Muscle layer of colon (tissue), 2 donors: ENCODE measurements around the gene ITGA2.
A peak's percentile ranks its signal among the peaks of the same experiment; 100 is the strongest.
"Not testable (repeated sequence)": the region's sequence is repeated elsewhere in the genome, so short reads cannot be mapped to it uniquely, and the experiment has no call there.

Experiments used
- H3K27ac ChIP-seq: one replicate; pipeline ENCODE4 v1.7.0; 2013; ENCODE audit warnings: low read depth, mild to moderate bottlenecking, low read length, moderate library complexity
- H3K27me3 ChIP-seq, 2 donors: one replicate each; pipeline ENCODE4 v1.7.0; 2013; ENCODE audit warnings: low read length in 2 of 2, mild to moderate bottlenecking in 2 of 2; ENCODE audit not compliant: insufficient read depth in 2 of 2, control insufficient read depth in 1 of 2
- H3K36me3 ChIP-seq: one replicate; pipeline ENCODE4 v1.7.0; 2013; ENCODE audit warnings: mild to moderate bottlenecking, low read length; ENCODE audit not compliant: insufficient read depth
- H3K4me1 ChIP-seq: one replicate; pipeline ENCODE4 v1.7.0; 2013; ENCODE audit warnings: mild to moderate bottlenecking, low read length; ENCODE audit not compliant: insufficient read depth
- H3K4me3 ChIP-seq, 2 donors: one replicate each; pipeline ENCODE4 v1.7.0; 2013; ENCODE audit warnings: low read length in 2 of 2, low read depth in 1 of 2, mild to moderate bottlenecking in 1 of 2, moderate library complexity in 1 of 2
- H3K9ac ChIP-seq: one replicate; pipeline ENCODE4 v1.7.0; 2013; ENCODE audit warnings: low read length
- H3K9me3 ChIP-seq: one replicate; pipeline ENCODE4 v1.7.0; 2013; ENCODE audit warnings: mild to moderate bottlenecking, low read length
- donor health status: abdominal sarcoma.
- donor health status: Adenocarcinoma of cecum.

ITGA2 gene

DNA sequence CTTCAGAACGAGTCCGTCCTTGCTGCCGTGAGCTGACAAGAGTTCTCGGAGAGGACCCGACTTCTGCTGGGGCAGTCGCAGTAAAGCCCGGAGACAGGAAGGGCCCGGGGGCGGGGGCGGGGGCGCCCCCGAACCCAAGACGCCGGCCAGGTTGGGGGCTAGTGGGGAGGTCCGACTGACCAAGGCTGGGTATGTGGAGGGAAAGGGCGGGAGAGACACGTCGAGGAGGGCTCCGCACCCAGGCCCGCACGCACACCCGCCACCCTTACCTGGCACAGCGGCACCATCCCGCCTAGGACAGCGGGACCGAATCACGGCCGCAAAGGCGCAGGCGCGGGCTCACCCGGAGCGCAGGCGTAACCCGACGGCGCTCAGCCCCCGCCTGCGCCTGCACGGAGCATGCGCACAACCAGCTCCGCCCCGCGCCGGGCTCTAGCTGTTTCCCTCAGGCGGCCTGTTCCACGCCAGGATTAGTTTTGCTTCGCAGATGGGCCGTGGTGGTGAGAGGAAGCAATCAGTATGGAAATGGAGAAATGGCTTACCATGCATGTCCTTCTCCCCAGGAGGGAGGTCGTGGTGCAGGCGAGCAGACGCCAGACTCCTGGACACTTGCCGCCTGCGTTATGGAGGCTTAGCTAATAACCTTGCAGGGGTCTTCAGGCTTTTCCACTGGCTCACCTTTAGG lies 120.4 kb downstream of the ITGA2 start, which contains the start of gene MOCS2:
Gene MOCS2, minus strand, starts transcription at position 315 of the 685 bp plus-strand sequence. CDS start 2,583 bp downstream, outside the sequence.
- Histone ChIP-seq H3K9me3 (no peaks in the 10 kb centered on the region), H3K9ac (peak within 1 kb of the TSS; percentile 83), H3K36me3 (no peaks in the 10 kb centered on the region), H3K4me3 (peak within 1 kb of the TSS; percentile 57 to 92), H3K27ac (peak within 1 kb of the TSS; percentile 82), H3K27me3 (no peaks in the 10 kb centered on the region), H3K4me1 (peaks cover 8% of the 10 kb centered on the region)

DNA sequence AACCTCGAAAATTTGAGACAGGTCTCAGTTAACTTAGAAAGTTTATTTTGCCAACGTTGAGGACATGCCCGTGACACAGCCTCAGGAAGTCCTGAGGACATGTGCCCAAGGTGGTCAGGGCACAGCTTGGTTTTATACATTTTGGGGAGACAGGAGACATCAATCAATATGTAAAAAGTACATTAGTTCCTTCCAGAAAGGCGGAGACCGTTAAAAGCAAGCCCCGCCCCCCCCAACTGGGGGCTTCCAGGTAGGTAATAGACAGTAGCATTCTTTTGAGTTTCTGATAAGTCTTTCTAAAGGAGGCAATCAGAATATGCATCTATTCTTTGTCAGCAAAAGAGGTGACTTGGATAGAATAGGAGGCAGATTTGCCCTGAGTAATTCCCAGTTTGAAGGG lies 121.0 kb downstream of the ITGA2 start:
- Histone ChIP-seq H3K9ac (peak overlapping the region; percentile 59), H3K4me1 (peaks cover 8% of the 10 kb centered on the region), H3K27me3 (no peaks in the 10 kb centered on the region), H3K27ac (peak overlapping the region; percentile 82), H3K9me3 (no peaks in the 10 kb centered on the region), H3K36me3 (no peaks in the 10 kb centered on the region), H3K4me3 (peak overlapping the region; percentile 57 to 92)

DNA sequence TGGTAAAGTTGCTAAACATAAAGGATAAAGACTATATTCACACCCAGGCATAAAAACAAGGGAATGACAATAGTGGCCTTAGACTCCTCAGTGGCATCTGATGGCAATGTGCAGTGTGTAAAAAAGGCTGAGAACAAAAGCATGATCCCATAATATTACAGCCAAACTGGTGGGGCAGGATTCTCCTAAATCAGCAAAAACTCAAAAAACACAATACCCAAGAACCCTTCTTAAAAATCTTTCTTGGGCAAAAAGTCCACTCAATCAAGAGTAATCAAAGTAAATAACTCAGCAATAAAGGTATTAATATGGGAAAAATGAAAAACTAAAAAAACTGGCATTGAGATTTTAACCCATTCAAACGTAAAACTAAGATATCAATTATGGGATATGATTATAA lies 122.0 kb downstream of the ITGA2 start:
- Histone ChIP-seq H3K4me3 (peak overlapping the region in 1 of 2 donors; percentile 57), H3K9me3 (no peaks in the 10 kb centered on the region), H3K27me3 (no peaks in the 10 kb centered on the region), H3K27ac (no peak overlapping the region), H3K4me1 (peaks cover 8% of the 10 kb centered on the region), H3K36me3 (no peaks in the 10 kb centered on the region), H3K9ac (no peak overlapping the region)

DNA sequence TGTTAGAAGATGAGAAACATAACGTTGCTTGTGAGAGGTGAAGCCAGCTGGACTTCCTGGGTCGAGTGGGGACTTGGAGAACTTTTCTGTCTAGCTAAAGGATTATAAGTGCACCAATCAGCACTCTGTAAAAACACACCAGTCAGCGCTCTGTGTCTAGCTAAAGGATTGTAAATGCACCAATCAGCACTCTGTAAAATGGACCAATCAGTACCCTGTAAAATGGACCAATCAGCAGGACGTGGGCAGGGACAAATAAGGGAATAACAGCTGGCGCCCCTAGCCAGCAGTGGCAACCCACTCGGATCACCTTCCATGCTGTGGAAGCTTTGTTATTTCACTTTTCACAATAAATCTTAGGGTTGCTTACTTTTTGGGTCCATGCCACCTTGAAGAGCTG lies 123.2 kb downstream of the ITGA2 start:
- H3K9ac ChIP-seq, H3K27me3 ChIP-seq, H3K4me3 ChIP-seq, H3K4me1 ChIP-seq, H3K9me3 ChIP-seq, H3K27ac ChIP-seq, H3K36me3 ChIP-seq: not testable (repeated sequence)

DNA sequence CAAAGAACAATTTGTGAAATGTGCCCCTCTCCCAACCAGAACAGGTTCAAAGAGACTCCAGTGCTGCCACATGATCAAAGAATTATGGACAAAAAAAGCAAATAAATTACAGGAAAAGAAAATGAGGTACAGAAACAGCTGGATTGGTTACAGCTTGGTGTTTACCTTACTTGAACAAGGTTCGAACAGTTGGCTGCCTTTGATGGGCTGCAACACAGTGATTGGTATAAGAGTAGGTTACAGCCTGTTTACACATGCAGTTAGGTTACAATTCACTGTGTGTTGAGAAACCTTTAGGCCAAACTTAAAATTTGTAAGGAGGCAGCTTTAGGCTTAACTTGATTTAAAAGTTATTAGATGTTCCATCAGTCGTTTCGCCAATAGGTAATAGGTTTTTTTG lies 123.8 kb downstream of the ITGA2 start:
- Histone ChIP-seq H3K27me3 (no peaks in the 10 kb centered on the region), H3K9ac (no peak overlapping the region), H3K4me1 (peaks cover 8% of the 10 kb centered on the region), H3K36me3 (no peaks in the 10 kb centered on the region), H3K27ac (no peak overlapping the region), H3K9me3 (no peaks in the 10 kb centered on the region), H3K4me3 (no peak overlapping the region)

DNA sequence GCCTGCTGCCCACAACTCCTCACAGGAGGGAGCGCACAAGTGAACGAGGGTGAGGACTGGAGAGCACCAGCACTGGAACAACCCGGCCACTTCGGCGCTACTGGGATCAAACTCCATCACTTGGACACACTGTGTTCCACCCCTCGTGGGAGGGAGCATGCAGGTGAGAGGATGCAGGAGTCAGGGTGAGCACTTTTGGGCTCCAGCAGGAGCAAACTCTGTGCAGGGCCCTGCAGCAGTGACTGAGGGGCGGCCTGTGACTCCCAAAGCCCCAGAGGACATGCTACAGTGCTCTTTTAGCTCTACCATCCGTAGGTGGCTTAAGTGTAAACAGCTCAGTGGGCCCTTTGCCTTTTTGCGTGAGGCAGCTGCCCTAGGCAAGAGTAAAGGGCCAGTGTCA lies 124.8 kb downstream of the ITGA2 start:
- no peaks in the 10 kb centered on the region for H3K9me3 ChIP-seq
- H3K4me3 ChIP-seq: no peak overlapping the region
- peaks cover 8% of the 10 kb centered on the region for H3K4me1 ChIP-seq
- no peak overlapping the region for H3K27ac ChIP-seq
- no peaks in the 10 kb centered on the region for H3K36me3 ChIP-seq
- no peaks in the 10 kb centered on the region for H3K27me3 ChIP-seq
- H3K9ac ChIP-seq: no peak overlapping the region

DNA sequence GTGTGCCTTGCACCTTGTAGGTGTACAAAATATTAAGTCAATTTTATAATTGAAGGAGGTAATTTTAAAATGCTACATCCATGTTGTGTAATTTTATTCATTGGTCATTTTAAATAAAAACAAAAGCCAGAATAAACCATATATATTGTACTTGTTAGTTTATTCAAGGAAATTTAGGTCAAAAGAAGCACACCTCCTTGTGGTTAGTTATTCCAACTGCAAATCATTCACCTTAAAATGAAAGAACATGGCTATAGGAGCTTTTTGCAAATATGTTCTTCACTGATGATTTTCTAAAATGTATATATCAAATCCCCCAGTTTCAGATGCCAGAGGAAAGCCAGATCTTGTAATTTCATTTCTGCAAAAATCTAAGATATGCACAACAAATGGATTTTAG lies 125.8 kb downstream of the ITGA2 start:
- Histone ChIP-seq H3K9ac (no peak overlapping the region), H3K27me3 (no peaks in the 10 kb centered on the region), H3K36me3 (no peaks in the 10 kb centered on the region), H3K4me3 (no peak overlapping the region), H3K27ac (no peak overlapping the region), H3K9me3 (no peaks in the 10 kb centered on the region), H3K4me1 (peaks cover 8% of the 10 kb centered on the region)

DNA sequence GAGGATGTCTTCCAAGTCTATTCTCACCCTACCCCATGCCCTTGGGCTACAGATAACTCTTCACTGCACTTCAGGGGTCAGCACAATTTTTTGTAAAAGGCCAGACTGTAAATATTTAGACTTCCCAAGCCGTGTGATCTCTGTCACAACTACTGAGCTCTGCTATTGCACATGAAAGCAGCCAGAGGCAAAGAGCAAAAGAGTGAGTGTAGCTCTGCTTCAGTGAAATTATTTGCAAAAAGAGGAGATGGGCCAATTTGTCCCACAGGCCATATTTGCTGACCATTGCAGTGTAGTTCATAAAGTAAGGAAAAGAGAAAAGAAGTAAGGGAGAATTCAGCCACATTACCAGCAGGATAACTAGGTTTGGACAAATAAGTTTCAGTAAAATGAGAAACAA lies 127.4 kb downstream of the ITGA2 start:
- Histone ChIP-seq H3K36me3 (no peaks in the 10 kb centered on the region), H3K27ac (no peak overlapping the region)

DNA sequence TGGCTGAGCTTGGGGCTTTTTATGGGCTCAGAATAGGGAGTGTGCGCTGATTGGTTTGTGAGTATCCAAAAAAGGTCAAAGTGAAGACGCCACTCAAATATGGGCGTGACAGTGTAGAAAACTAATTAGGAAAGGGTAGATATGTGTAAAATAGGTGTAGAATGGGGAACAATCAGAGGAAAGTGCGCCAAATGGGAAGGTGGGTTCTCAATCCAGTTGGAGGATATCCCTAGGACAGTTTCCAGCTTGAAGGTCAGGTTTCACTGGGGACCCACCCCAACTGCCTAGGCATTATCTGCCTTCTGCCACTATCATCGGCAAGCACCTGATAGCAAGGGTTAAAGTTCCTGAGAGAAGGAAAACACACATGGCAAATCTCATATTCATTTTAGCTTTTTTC lies 129.7 kb downstream of the ITGA2 start:
- H3K4me1 ChIP-seq: no peaks in the 10 kb centered on the region
- H3K9me3 ChIP-seq: no peaks in the 10 kb centered on the region
- H3K36me3 ChIP-seq: no peaks in the 10 kb centered on the region
- H3K4me3 ChIP-seq: no peak overlapping the region
- H3K27me3 ChIP-seq: no peaks in the 10 kb centered on the region
- H3K27ac ChIP-seq: no peak overlapping the region
- H3K9ac ChIP-seq: no peak overlapping the region

More for the DNA sequence above, 127.4 kb downstream of the ITGA2 start:
- H3K9ac ChIP-seq: no peak overlapping the region
- no peak overlapping the region for H3K4me3 ChIP-seq
- no peaks in the 10 kb centered on the region for H3K9me3 ChIP-seq
- no peaks in the 10 kb centered on the region for H3K4me1 ChIP-seq
- no peaks in the 10 kb centered on the region for H3K27me3 ChIP-seq

DNA sequence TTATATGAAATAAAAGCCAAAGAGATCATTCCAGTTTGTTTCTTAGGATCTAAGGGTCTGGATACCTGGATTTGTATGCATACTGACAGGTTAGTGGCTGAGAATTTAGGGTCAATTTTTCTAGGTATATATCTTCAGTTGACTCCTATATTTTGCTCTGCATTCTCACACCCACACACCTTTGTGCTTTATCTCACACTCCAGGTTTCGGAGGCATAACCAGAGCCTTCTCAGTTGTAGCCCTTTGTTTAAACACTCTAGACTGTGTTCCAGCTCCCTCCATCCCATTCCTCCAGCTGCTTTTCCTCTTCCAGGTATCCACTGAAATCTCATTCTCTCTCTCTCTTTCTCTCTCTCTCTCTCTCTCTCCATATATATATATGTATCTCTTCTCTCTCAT lies 131.0 kb downstream of the ITGA2 start:
- Histone ChIP-seq H3K4me3 (no peak overlapping the region), H3K9ac (no peak overlapping the region), H3K27ac (no peak overlapping the region), H3K27me3 (no peaks in the 10 kb centered on the region), H3K4me1 (no peaks in the 10 kb centered on the region), H3K36me3 (no peaks in the 10 kb centered on the region), H3K9me3 (no peaks in the 10 kb centered on the region)

DNA sequence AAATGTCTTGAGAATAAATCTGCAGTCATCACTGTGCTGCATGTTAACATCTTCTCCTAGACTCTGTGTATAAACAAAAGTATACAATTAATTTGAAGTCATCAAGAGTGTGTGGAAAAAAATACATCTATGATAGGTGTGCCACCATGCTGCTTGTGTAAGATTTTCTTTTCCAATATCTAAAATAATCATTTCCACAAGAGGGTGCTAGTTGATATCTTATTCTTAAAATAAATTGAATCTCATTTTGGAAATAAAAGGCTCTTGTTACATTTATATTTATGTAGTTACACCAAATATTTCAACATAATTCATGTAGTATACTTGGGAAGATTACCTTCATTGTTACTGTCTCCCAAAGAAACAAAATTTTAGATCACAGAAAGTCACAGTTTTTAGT lies 134.6 kb downstream of the ITGA2 start:
- Histone ChIP-seq H3K4me3 (no peak overlapping the region), H3K27me3 (no peaks in the 10 kb centered on the region), H3K27ac (no peak overlapping the region), H3K36me3 (no peaks in the 10 kb centered on the region), H3K9ac (no peak overlapping the region), H3K4me1 (no peaks in the 10 kb centered on the region), H3K9me3 (no peaks in the 10 kb centered on the region)

DNA sequence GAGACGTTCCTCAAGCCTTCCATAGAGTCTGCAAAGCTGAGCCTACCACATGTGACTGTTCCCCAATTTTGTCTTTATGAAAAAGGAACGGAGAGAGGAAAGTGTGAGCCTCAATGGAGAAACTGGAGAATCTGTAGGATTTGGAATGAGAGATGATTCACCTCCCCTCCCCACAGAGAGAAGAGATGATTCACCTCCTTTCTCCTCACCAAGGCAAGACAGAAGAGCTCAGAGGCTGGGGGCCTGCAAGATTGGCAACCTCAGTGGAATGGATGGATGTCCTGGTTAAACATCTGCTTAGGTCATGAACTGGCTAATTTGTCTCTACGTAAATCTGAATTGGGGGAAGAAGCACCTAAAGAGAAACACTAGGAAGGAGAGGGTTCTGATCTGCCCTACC lies 137.4 kb downstream of the ITGA2 start:
- H3K36me3 ChIP-seq: no peaks in the 10 kb centered on the region
- no peak overlapping the region for H3K27ac ChIP-seq
- no peak overlapping the region for H3K9ac ChIP-seq
- H3K9me3 ChIP-seq: no peaks in the 10 kb centered on the region
- H3K27me3 ChIP-seq: no peaks in the 10 kb centered on the region
- H3K4me1 ChIP-seq: no peaks in the 10 kb centered on the region
- H3K4me3 ChIP-seq: no peak overlapping the region
